ENCODE data around the gene NHP2.

Gene NHP2

DNA sequence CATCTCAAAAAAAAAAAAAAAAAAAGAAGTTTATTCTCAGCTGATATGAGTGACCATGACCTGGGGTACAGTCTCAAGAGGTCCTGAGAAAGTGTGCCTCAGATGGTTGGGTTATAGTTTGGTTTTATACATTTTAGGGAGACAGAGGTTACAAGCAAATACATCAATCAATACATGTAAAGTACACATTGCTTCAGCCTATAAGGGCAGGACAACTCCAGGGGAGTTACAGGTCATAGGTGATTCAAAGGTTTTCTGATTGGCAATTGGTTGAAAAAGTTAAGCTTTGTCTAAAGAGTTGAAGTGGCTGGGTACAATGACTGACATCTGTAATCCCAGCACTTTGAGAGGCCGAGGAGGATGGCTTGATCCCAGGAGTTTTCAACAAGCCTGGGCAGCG lies 35.7 kb upstream of the NHP2 start:
- Histone ChIP-seq H3K4me1 (ENCODE audit: insufficient read depth, poor library complexity, severe bottlenecking) (peaks cover 8% of the 10 kb centered on the region), H3K27me3 (ENCODE audit: insufficient read depth, poor library complexity, severe bottlenecking) (no peaks in the 10 kb centered on the region), H3K36me3 (ENCODE audit: low read depth) (no peaks in the 10 kb centered on the region), H3K4me3 (ENCODE audit: severe bottlenecking) (no peak overlapping the region), H3K9me3 (ENCODE audit: severe bottlenecking) (no peaks in the 10 kb centered on the region), H3K27ac (ENCODE audit: poor library complexity, severe bottlenecking) (no peak overlapping the region)
- DNase-seq (ENCODE audit: low spot score) (no peak), ATAC-seq (ENCODE audit: low read depth) (no peak)
- no peak for TF ChIP-seq CTCF (IDR thresholded peaks at IDR 0.05; ENCODE audit: poor library complexity, severe bottlenecking)

DNA sequence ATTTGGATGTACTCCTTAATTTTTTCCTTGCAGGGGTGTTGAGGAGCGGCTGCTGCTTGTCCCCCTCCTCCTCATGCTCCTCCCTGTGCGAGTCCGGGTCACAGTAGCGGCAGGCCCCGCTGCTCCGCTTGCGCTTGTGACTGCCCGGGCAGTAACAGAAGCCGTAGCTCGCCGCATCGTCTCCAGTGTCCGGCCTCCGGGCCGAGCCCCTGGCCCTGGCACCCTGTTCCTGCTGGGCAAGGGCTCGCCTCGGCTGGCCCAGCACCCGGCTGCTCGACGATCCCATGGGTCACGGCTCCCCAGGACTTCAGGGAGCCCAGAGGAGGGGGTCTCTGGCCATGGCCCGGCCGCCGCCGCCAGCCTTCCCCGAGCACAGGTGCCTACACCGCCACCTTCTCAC lies 33.3 kb upstream of the NHP2 start, which contains the start of gene GMCL2:
Gene GMCL2, minus strand, starts transcription at position 358 of the 400 bp plus-strand sequence. Its CDS starts 72 bp downstream, at position 286.
- ATAC-seq (ENCODE audit: low read depth) (no peak), DNase-seq (ENCODE audit: low spot score) (peak; percentile 52)
- no peak within 1 kb of the TSS for H3K27ac ChIP-seq (ENCODE audit: poor library complexity, severe bottlenecking)
- TF ChIP-seq CTCF (IDR thresholded peaks at IDR 0.05; ENCODE audit: poor library complexity, severe bottlenecking), result no peak
- no peaks in the 10 kb centered on the region for H3K9me3 ChIP-seq (ENCODE audit: severe bottlenecking)
- no peaks in the 10 kb centered on the region for H3K36me3 ChIP-seq (ENCODE audit: low read depth)
- no peak within 1 kb of the TSS for H3K4me3 ChIP-seq (ENCODE audit: severe bottlenecking)
- H3K4me1 ChIP-seq (ENCODE audit: insufficient read depth, poor library complexity, severe bottlenecking), result peaks cover 5% of the 10 kb centered on the region
- no peaks in the 10 kb centered on the region for H3K27me3 ChIP-seq (ENCODE audit: insufficient read depth, poor library complexity, severe bottlenecking)

GRCh38 chr5:178186427-178186826 lies 32.7 kb upstream of the NHP2 start:
- H3K27me3 ChIP-seq (ENCODE audit: insufficient read depth, poor library complexity, severe bottlenecking), result no peaks in the 10 kb centered on the region
- no peak overlapping the region for H3K4me3 ChIP-seq (ENCODE audit: severe bottlenecking)
- DNase-seq (ENCODE audit: low spot score) (no peak), ATAC-seq (ENCODE audit: low read depth) (peak; percentile 60)
- H3K9me3 ChIP-seq (ENCODE audit: severe bottlenecking), result no peaks in the 10 kb centered on the region
- TF ChIP-seq CTCF (IDR thresholded peaks at IDR 0.05; ENCODE audit: poor library complexity, severe bottlenecking), result no peak
- no peaks in the 10 kb centered on the region for H3K4me1 ChIP-seq (ENCODE audit: insufficient read depth, poor library complexity, severe bottlenecking)
- no peak overlapping the region for H3K27ac ChIP-seq (ENCODE audit: poor library complexity, severe bottlenecking)
- no peaks in the 10 kb centered on the region for H3K36me3 ChIP-seq (ENCODE audit: low read depth)

- DNase-seq (ENCODE audit: low spot score) (peak; percentile 22), ATAC-seq (ENCODE audit: low read depth) (peak; percentile 44; the same call in 2 of the 3 replicates)
- H3K27ac ChIP-seq (ENCODE audit: poor library complexity, severe bottlenecking), result no peak overlapping the region
Measured at GRCh38 chr5:178182158-178182876, 28.6 kb upstream of the NHP2 start.

More at GRCh38 chr5:178182158-178182876, 28.6 kb upstream of the NHP2 start:
- H3K27me3 ChIP-seq (ENCODE audit: insufficient read depth, poor library complexity, severe bottlenecking), result no peaks in the 10 kb centered on the region
- TF ChIP-seq CTCF (IDR thresholded peaks at IDR 0.05; ENCODE audit: poor library complexity, severe bottlenecking), result no peak
- no peaks in the 10 kb centered on the region for H3K4me1 ChIP-seq (ENCODE audit: insufficient read depth, poor library complexity, severe bottlenecking)
- H3K9me3 ChIP-seq (ENCODE audit: severe bottlenecking), result no peaks in the 10 kb centered on the region
- H3K36me3 ChIP-seq (ENCODE audit: low read depth), result no peaks in the 10 kb centered on the region
- H3K4me3 ChIP-seq (ENCODE audit: severe bottlenecking), result no peak overlapping the region

Data from RWPE2 (cell line).